SH-SY5Y (cell line): ENCODE measurements around the gene ACTR6.

Experiments used
- GATA2 ChIP-seq: IDR thresholded peaks from 2 replicates; pipeline ENCODE4 v1.6.1; 2011; ENCODE audit warnings: mild to moderate bottlenecking, low read depth, low read length
- GATA3 ChIP-seq: IDR thresholded peaks from 2 replicates; pipeline ENCODE4 v1.6.1; 2011; ENCODE audit warnings: low read depth, mild to moderate bottlenecking, low read length, moderate library complexity

ACTR6 gene

DNA sequence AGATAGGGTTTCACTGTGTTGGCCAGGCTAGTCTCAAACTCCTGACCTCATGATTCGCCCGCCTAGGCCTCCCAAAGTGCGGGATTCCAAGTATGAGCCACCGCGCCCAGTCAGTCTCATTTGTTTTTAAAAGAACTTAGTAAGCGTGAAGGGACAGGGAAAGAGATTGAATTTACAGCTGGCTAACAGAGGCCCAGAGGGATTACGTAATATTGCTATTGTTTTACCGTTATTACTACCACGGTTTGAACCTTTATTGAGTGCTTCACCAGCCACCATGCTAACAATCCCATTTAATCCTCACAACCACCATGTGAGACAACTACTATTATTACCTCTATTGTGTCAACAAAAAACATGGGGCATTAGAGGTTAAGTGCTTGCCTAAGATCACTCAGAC, 31.3 kb upstream of the ACTR6 start:
- TF ChIP-seq GATA2 (no peak), GATA3 (no peak)

DNA sequence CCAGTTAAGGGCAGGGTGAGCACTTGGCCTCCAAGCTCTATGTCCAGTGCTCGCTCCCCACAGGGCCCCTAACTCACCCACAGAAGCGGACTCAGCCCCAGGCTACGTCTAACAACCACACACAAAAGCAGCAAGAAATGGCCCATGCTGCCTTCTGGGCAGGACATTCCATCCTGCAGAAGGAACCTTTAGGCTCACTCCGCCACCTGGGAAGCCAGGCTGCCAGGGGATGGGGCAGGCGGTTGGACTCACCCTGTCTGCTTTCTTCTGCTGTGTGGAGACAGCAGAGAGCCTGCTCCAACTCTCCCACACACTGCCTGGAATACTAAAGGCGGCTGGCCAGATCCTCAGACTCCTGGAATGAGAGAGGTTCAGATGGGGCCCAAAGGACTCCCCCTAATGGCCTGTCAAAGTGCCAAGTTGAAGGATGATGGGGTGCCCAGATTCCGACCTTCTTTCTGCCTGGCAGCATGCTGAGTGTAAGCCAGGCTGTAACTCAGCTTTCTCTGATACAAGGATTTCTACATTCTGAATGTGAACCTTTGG, 30.2 kb upstream of the ACTR6 start:
- no peak for TF ChIP-seq GATA3
- no peak for TF ChIP-seq GATA2

DNA sequence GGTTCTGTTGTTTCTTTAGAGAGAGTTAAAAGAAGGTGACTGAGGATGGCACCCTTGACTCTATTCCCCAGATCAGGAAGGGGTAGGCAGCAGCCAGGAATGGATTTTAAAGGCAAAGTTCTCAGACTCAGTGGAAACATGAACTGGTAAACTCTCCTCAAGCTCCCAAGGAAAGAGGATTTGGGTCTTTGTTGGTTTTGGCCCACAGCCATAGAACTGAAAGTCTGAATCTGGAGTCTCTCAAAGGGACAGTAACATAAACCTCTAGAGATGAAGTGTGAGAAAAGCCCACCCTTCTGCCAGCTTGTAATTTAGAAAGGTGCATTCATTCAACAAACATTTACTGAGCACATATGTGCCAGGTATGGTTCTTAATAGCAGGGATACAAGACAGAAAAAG, 29.4 kb upstream of the ACTR6 start:
- TF ChIP-seq GATA2: no peak
- no peak for TF ChIP-seq GATA3

DNA sequence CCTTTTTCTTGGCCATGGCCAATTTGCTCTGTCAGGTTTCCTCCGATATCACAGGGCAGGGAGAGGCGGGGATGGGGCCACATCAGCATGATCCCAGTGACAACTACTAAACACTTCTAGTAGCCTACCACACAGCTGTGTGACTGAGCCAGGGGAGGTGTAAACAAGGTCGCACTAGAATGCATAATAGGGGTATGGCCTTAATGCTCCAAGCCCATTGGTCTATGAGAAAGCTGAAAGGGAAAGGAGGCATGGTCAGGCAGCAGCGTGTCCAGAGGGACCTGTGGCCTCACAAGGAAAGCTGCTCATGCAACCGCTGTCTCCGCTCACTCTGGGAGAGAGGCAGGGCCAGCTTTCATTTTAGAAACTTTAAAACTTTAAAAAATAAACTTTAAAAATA, 27.5 kb upstream of the ACTR6 start:
- no peak for TF ChIP-seq GATA2
- TF ChIP-seq GATA3: no peak

DNA sequence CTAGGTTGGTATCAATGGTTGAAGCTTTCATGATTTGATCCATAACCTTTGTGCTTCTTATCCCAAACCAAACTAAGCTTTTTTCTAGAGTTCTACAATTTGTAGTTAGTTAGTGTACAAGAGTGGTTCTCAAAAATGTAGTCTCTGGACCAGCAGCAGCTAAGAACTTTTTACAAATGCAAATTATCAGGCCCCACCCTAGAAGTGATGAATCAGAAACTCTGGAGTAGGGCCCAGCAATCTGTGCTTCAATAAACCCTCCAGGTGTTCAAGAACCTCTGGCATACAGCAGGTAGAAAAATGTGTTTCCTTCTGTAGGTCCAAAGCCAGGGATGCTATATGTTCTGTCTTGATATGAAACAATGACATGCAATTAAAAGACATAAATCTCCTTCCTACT, 26.1 kb upstream of the ACTR6 start:
- TF ChIP-seq GATA2: no peak
- TF ChIP-seq GATA3: no peak

DNA sequence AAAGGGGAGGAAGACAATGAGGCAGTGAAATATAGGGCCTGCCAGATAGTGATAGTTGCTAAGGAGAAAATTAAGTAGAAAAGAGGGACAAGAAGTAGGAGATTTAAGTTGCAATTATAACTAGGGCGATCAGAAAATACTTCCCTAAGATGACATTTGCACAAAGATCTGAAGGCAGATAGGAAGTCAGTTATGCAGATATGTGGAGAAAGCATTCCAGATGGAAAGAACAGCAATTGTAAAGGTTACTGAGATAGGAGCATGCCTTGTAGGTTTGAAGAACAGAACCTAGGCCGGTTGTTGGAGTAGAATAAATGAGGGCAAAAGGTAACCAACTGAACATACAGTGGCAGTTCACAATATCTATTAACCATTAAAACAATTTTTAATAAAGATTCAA, 21.4 kb upstream of the ACTR6 start:
- TF ChIP-seq GATA2 (no peak), GATA3 (no peak)

DNA sequence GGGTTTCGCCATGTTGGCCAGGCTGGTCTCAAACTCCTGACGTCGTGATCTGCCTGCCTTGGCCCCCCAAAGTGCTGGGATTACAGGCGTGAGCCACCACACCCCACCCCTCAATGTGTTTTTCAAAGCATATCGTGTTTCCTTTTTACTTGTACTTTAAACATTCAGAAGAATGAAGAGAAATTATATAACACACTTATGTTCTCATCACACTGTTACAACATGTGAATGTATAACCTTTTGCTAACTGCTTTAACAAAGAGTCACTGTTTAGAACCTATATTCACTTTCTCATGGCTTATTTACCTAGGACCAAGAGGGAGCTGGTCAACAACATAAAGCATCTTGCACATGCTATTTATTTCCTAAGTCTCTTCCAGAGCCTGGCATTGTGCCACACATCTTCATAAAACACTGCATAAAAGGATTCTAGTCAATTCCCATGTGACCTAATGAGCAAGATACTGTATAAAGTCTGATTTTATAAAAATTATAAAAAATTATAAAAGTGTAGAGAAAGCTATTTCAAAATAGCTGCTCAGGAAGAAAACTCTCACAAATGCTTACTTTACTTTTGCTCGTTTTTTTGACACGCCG, 16.0 kb upstream of the ACTR6 start:
- TF ChIP-seq GATA3: no peak
- no peak for TF ChIP-seq GATA2

DNA sequence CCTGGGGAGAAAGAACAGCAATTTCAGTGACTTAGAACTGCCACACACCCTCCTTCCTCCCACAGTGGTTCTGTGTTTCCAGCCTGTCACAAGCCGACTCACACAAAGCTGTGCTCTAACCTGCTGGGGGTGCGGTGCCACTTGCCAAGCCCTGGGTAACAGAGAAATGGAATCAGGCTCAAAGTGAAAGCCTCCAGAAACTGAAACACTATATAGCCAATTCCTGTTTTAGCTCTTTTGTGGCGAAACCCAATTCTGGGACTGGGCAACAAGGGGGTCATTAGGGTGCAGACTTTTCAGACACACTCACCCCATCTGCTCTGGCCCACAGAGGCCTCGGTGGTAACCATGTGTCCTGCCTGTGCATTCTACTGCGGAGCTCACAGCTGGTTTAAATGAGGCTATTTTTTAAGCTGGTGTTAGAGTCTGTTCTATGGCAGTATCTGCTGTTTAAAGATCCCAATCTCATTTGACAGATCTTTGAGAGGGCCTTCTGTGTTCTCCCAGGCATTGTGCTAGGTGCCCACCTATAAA, 15.2 kb upstream of the ACTR6 start:
- TF ChIP-seq GATA2: peak; percentile 91
- TF ChIP-seq GATA3: peak; percentile 67; the same call in 1 of the 2 replicates

DNA sequence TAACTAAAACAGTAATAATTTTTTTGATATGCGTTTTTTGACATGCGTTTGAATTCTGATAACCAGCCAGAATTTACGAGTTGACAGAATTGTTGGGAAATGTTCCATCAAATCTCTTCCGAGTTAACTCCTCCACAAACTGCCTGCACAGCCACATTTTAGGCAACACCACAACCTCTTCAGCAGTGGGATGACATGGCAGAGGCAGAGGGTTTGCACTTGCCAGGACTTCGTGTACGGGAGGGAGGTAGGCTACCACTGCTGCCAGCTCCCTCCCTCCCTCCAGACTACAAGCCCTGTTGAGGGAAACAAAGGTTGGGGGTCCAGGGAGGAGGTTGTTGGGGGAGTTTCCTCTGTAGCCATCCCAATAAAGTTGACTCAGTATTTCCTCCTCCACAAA, 14.5 kb upstream of the ACTR6 start:
- no peak for TF ChIP-seq GATA2
- no peak for TF ChIP-seq GATA3

DNA sequence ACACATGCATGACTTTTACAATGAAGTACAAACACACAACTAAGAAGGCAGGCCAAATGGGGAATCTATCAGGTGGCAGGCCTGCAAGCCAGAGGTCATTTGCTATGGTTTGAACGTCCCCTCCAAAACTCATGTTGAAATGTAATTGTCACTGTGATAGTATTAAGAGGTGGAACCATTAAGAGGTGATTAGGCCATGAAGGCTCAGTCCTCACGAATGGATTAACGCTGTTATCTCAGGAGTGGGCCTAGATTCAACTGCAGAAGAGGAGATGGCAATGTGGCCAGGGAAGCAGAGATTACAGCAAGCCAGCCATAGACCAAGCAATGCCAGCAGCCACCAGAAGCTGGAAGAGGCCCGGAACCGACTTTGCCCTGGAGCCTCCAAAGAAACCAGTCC, 13.5 kb upstream of the ACTR6 start:
- TF ChIP-seq GATA2: no peak

DNA sequence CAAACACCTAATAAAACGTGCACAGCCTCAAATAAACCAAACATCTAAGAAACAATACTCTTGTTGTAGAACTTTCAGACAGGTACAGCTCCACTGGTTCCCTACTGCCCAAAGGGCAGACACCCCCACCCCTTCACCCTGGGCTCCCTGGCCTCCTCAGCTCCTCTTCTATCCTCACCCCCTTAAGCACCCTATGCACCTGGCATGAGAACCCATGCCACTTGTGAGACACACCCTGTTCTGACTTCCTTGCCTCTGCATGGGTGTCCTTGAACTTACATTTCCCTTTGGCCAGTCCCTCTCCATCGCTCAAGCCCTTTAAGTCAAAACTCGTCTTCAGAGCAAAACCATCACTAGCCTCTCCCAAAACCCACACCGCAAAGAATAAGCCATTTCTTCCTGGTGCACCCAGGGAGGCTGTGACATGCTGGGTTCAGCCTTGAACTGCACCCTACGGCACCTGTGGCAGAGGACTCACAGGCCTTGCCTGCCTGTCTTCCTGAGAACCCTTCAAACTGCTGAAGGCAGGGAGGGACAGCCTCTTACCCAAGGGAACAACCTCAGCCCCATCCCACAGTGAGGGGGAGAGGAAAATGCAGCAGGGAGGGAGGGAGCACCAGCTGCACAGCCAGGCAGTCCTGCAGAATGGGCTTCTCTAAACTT, 12.6 kb upstream of the ACTR6 start:
- no peak for TF ChIP-seq GATA3
- TF ChIP-seq GATA2: no peak

DNA sequence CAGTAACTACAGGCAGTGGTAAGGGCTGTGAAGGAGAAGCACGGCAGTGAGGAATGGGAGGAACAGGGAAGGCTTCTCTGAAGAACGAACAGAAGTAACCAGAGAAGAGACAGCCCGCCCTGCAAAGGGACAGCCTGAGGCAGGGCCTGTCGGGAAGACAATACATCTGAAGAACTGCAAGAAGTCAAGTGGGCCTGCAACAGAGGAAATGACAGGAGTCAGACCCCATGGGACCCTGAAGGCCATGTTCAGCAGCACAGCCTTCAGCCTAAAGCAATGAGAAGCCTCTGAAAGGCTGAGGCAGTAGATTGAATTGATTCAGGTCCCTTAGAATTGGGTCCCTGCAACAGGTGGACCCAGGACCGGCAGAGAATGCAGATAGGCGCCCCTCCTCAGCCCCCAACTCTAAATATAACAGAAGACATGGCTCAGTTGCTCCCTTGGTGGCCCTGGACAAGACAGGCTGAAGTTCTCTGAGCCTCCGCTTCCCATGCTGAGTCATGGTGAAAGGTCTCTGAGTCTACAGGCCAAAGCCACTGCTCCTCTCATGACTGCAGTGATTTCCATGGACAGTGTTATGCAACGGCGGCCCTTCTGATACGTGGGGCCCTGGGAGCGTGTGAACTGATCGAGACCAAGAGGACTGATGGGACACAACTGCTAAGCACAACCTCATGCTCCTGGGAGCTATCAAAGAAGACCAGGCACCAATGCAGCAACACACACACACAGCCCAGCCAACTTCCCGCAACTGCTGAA, 10.8 kb upstream of the ACTR6 start:
- TF ChIP-seq GATA3 (no peak), GATA2 (no peak)

DNA sequence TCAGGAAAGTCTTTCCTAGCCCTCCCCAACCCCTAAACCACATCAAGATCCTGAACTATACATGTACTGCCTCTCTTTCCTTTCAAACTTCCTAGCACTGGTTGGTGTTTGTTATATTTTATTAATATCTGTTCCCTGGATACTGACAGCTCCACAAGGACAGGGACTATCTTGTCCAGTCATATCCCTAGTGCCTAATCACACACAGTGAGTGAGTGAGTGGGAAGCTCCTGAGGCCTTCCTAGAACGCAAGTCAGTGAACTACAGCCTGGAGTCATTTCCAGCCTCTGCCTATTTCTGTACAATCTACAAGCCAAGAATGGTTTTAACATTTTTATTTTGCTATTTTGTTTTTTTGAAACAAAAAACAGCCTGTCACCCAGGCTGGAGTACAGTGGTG, 7.5 kb upstream of the ACTR6 start:
- TF ChIP-seq GATA3: no peak
- no peak for TF ChIP-seq GATA2

DNA sequence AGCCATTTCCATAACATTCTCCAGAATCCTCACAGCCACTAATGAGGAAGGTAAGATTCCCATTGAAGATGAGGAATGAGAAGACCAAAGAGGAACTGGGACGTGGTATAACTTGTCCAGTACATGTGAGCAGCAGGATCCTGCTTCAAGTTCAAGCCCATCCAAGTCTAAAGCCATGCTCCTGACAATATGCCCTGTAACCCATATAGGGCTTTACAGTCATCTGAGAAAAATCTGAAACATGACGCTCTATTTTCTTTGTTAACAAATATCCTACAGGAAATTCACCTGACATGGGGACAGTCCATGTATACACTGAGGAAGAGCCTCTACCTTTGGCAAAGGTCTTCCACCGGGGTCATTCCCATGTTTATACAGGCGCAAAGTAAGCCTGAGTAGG, 3.1 kb upstream of the ACTR6 start:
- TF ChIP-seq GATA3 (no peak), GATA2 (no peak)

DNA sequence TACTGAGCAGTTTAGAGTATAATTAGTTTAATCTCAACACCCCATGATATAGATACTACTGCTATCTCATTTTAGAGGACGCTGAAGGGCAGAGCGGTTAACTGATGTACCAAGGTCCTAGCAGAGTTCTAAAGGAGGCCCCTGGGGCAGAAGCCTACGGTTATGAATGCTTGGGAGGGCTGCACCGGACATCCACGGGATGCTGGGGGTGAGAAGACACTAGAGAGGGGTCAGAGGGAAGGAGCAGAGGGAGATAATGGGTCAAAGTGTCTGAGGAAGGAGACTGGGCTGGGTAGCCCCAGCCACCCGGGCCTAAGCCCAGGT, 1.6 kb upstream of the ACTR6 start:
- TF ChIP-seq GATA2 (no peak), GATA3 (no peak)
